ENCODE results near the gene PPP1R11. TPM values are rescaled to one million over a fixed set of nuclear protein-coding genes. Genes with fewer than 3 reads are reported as not detected.

Gene PPP1R11
- total RNA-seq, 1 experiment from 2014 or later: 35.5 TPM

GRCh38 chr6:30044630-30045029, 22.4 kb upstream of the PPP1R11 start:
- Histone ChIP-seq H3K36me3 (ENCODE audit: control insufficient read depth, insufficient read depth, low read length) (no peaks in the 10 kb centered on the region), H3K27me3 (replicated peaks; ENCODE audit: control insufficient read depth, insufficient read depth, low read length) (no peaks in the 10 kb centered on the region), H3K4me3 (ENCODE audit: low read depth, low read length) (no peak overlapping the region), H3K4me1 (no peaks in the 10 kb centered on the region), H3K9me3 (no peaks in the 10 kb centered on the region)
- no peaks in the 10 kb centered on the region for H3K4me1 Mint-ChIP-seq (ENCODE audit: low read depth, unreplicated experiment)
- BruUV-seq (replicated peaks): no TSS peak
- no peaks in the 10 kb centered on the region for H3K9me3 Mint-ChIP-seq (ENCODE audit: unreplicated experiment)
- no peaks in the 10 kb centered on the region for H3K36me3 Mint-ChIP-seq (ENCODE audit: insufficient read depth, unreplicated experiment)
- H3K27ac Mint-ChIP-seq (ENCODE audit: unreplicated experiment): no peak overlapping the region
- ChIA-PET POLR2A (no interaction called here), CTCF (no interaction called here)
- no peaks in the 10 kb centered on the region for H3K27me3 Mint-ChIP-seq (ENCODE audit: insufficient read depth, unreplicated experiment)
- TF ChIP-seq CTCF (IDR thresholded peaks at IDR 0.05; ENCODE audit: insufficient read depth in 1 of 2, low read depth in 1 of 2, low read length in 1 of 2, severe bottlenecking in 1 of 2, unreplicated experiment in 1 of 2): no peak
- intact Hi-C loops (cut with micrococcal nuclease; ENCODE audit: unreplicated experiment): no loop called here
- H3K4me3 Mint-ChIP-seq (ENCODE audit: unreplicated experiment): no peak overlapping the region
- no peak for DNase-seq

DNA sequence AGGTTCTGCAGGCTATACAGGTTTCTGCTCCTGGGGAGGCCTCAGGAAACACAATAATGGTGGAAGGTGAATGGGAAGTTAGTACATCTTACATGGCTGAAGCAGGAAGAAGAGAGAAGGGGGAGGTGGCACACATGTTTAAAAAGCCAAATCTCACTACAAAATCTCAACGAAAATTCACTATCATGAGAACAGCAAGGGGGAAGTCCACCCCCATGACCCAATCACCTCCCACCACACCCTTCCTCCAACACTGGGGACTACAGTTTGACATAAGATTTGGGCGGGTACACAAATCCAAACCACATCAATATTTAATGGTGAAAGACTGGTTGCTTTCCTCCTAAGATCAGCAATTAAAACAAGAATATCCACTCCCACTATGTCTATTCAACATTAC, 19.8 kb upstream of the PPP1R11 start:
- Mint-ChIP-seq H3K36me3 (ENCODE audit: insufficient read depth, unreplicated experiment) (no peaks in the 10 kb centered on the region), H3K9me3 (ENCODE audit: unreplicated experiment) (no peaks in the 10 kb centered on the region), H3K27me3 (ENCODE audit: insufficient read depth, unreplicated experiment) (no peaks in the 10 kb centered on the region), H3K4me3 (ENCODE audit: unreplicated experiment) (no peak overlapping the region), H3K27ac (ENCODE audit: unreplicated experiment) (no peak overlapping the region), H3K4me1 (ENCODE audit: low read depth, unreplicated experiment) (no peaks in the 10 kb centered on the region)
- Histone ChIP-seq H3K36me3 (ENCODE audit: control insufficient read depth, insufficient read depth, low read length) (no peaks in the 10 kb centered on the region), H3K27me3 (replicated peaks; ENCODE audit: control insufficient read depth, insufficient read depth, low read length) (no peaks in the 10 kb centered on the region), H3K4me3 (ENCODE audit: low read depth, low read length) (no peak overlapping the region), H3K4me1 (no peaks in the 10 kb centered on the region), H3K9me3 (no peaks in the 10 kb centered on the region)
- no peak for TF ChIP-seq CTCF (IDR thresholded peaks at IDR 0.05; ENCODE audit: insufficient read depth in 1 of 2, low read depth in 1 of 2, low read length in 1 of 2, severe bottlenecking in 1 of 2, unreplicated experiment in 1 of 2)
- DNase-seq: no peak
- no TSS peak for BruUV-seq (replicated peaks)
- ChIA-PET CTCF (no interaction called here), POLR2A (no interaction called here)
- intact Hi-C loops (cut with micrococcal nuclease; ENCODE audit: unreplicated experiment): no loop called here

DNA sequence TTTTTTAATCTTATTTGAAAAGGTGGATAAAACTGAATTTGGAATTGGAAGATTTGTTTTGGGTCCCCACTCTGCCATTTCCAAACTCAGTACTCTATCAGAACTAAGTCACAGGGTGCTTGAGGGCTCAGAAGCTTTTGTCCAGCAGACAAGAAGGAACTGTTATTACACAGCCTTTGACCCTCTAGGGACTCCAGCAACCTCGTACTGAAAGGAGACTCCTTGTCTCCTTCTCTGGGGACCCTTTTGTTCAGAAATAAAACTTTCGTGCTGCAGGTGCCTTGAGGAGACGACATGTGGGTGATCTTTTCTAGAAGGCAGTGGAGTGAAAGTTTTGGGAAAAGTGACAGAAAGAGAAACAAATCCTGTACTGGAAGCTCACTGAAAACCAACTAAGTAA, 13.3 kb upstream of the PPP1R11 start:
- H3K4me1 ChIP-seq: no peaks in the 10 kb centered on the region
- no peaks in the 10 kb centered on the region for H3K9me3 Mint-ChIP-seq (ENCODE audit: unreplicated experiment)
- ChIA-PET CTCF (no interaction called here), POLR2A (no interaction called here)
- no peak for DNase-seq
- H3K36me3 Mint-ChIP-seq (ENCODE audit: insufficient read depth, unreplicated experiment): no peaks in the 10 kb centered on the region
- H3K27me3 ChIP-seq (replicated peaks; ENCODE audit: control insufficient read depth, insufficient read depth, low read length): no peaks in the 10 kb centered on the region
- no peak for TF ChIP-seq CTCF (IDR thresholded peaks at IDR 0.05; ENCODE audit: insufficient read depth in 1 of 2, low read depth in 1 of 2, low read length in 1 of 2, severe bottlenecking in 1 of 2, unreplicated experiment in 1 of 2)
- no peak overlapping the region for H3K4me3 Mint-ChIP-seq (ENCODE audit: unreplicated experiment)
- no TSS peak for BruUV-seq (replicated peaks)
- H3K27me3 Mint-ChIP-seq (ENCODE audit: insufficient read depth, unreplicated experiment): no peaks in the 10 kb centered on the region
- intact Hi-C loops (cut with micrococcal nuclease; ENCODE audit: unreplicated experiment): no loop called here
- no peaks in the 10 kb centered on the region for H3K4me1 Mint-ChIP-seq (ENCODE audit: low read depth, unreplicated experiment)
- no peaks in the 10 kb centered on the region for H3K36me3 ChIP-seq (ENCODE audit: control insufficient read depth, insufficient read depth, low read length)
- no peaks in the 10 kb centered on the region for H3K9me3 ChIP-seq
- no peak overlapping the region for H3K4me3 ChIP-seq (ENCODE audit: low read depth, low read length)
- H3K27ac Mint-ChIP-seq (ENCODE audit: unreplicated experiment): no peak overlapping the region

Measured in Caco-2 (cell line).